WTC11 (cell line): Measurements from ENCODE around the gene PCTP.

Experiments used
- CTCF ChIP-seq: fragments of 200-600 bp; IDR thresholded peaks from 2 replicates; pipeline ENCODE4 v1.8.0; 2022; ENCODE audit warnings: antibody characterized with exemption
- MLX ChIP-seq: sonication (generic); formaldehyde crosslinking; IDR thresholded peaks from 2 replicates; pipeline ENCODE4 v1.8.1; 2023; ENCODE audit warnings: mild to moderate bottlenecking, missing genetic modification reagents, moderate library complexity
- NR2C2 ChIP-seq: sonication (generic); formaldehyde crosslinking; IDR thresholded peaks from 2 replicates; pipeline ENCODE4 v1.8.0; 2022; ENCODE audit warnings: mild to moderate bottlenecking, missing genetic modification reagents
- TCF7 ChIP-seq: sonication (generic); formaldehyde crosslinking; IDR thresholded peaks from 2 replicates; pipeline ENCODE4 v1.8.0; 2022; ENCODE audit warnings: mild to moderate bottlenecking, low read depth, missing genetic modification reagents, moderate library complexity

- TF ChIP-seq TCF7: no peak
- no peak for TF ChIP-seq MLX (CRISPR knock-in tag)
- no peak for TF ChIP-seq NR2C2 (CRISPR knock-in tag)
- no peak for TF ChIP-seq CTCF
These were observed 4.4 kb upstream of the PCTP start for GRCh38 chr17:55746466-55746865.
